Endometrium (tissue), 2 donors: ENCODE measurements around the gene XXYLT1.
"Not testable (repeated sequence)": the region's sequence is repeated elsewhere in the genome, so short reads cannot be mapped to it uniquely, and the experiment has no call there.

ENCODE experiments used
- FAIRE-seq: peaks from 2 replicates; lab custom pipeline; 2012; peaks lifted over from hg19 to GRCh38; lab: Jason Lieb, UNC
- donor health status: control.
- donor health status: control.

Gene XXYLT1

GRCh38 chr3:195226900-195227447 lies 44.0 kb downstream of the XXYLT1 start:
- FAIRE-seq: no peak

- FAIRE-seq: no peak
Observed at GRCh38 chr3:195226445-195226844, 44.5 kb downstream of the XXYLT1 start.

DNA sequence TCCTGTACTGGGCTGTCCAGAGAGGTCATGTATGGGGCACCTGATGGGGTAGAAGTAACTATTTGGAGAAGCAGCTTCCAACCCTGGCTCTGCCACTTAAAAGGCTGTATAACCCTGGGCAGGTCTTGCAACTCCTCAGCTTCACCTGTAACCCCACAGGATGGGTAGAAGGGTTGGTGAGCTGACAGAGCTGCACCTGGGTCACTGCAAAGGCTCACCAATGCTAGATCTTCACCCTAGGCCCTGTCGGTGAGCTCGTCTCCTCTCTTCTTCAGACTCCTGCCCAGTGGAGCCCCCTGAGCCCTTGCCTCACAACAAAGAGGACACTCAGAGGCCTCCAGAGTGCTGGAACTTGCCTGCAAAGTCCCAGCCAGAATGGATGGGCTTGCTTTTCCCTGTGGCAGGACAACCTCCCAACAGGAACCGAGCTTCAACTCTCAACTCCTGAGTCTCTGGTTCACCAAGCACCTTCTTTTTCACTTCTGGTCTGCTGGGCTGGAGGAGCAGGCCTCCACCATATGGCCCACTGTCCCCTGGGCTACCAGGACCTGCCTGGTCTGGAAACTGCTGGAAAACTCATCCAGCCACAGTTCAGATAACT lies 45.9 kb downstream of the XXYLT1 start:
- FAIRE-seq: no peak

DNA sequence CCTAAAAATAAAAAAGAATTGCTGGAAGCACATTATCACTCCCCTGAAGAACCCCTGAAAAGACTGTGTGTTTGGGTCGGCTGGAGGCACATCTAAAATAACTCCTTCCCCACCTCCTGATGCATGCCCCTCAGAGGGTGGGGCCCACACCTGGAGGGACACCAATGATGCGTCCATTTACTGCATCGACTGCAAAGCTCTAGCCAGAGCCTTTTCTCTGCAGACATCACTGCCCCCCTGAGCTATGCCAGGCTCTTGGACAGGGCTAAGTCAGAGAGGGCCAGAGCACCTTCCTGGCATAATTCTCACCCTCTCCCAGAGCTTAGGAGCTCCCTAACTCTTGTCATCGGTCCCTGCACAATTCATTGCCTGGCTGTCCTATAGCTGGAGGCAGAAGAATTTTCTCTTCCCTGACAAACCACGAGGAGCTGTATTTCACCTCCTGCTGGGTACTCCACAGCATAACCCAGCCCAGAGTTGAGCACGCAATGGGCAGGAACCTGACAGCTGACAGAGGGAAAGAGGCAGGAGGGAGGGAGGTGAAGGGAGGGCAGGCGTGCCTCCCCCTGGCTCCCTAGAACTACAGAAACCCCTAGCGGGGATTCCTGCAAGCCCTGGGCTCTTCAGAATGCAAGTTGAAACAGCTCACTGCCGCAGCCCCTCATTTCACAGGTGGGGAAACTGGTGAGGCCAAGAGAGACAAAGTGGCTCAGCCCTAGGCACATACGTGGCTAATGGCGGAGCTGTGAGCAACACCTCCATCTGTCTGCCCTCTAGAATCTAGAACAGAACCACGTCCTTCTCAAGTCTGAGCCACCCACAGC lies 46.6 kb downstream of the XXYLT1 start:
- FAIRE-seq: no peak

DNA sequence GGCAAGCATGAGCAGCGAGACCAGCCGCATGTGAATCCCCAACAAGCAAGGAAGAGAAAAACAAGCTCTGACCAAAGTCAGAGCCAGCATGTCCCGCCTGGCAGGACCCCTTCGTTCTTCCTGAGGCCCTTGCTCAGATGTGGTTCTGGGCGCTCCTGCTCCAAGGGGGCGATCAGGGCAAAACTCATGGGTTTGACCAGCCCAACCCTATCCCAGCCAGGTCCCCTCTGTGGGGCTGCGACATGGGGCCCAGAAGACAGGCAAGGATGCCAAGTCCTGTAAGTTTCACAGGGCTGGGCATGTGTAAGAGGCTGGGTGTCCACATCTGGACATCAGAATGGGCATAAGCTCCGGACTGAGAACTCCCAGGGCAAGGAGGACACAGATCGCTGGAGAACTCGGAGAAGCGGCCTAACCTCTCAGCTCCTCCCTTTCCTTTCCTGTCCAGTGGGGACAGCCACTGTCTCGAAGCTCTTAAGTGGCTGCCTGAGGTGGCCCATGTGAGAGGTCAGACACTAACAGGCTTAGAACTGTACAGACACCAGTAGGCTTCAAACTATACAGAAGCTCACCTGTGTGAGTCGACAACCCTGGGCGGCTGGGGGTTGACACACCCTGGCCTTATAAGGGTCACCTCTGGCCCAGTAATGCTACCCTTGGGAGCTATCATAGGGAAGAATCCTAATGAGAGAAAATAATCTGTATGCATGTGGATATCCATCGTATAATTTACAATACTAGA lies 48.9 kb downstream of the XXYLT1 start:
- FAIRE-seq: no peak

DNA sequence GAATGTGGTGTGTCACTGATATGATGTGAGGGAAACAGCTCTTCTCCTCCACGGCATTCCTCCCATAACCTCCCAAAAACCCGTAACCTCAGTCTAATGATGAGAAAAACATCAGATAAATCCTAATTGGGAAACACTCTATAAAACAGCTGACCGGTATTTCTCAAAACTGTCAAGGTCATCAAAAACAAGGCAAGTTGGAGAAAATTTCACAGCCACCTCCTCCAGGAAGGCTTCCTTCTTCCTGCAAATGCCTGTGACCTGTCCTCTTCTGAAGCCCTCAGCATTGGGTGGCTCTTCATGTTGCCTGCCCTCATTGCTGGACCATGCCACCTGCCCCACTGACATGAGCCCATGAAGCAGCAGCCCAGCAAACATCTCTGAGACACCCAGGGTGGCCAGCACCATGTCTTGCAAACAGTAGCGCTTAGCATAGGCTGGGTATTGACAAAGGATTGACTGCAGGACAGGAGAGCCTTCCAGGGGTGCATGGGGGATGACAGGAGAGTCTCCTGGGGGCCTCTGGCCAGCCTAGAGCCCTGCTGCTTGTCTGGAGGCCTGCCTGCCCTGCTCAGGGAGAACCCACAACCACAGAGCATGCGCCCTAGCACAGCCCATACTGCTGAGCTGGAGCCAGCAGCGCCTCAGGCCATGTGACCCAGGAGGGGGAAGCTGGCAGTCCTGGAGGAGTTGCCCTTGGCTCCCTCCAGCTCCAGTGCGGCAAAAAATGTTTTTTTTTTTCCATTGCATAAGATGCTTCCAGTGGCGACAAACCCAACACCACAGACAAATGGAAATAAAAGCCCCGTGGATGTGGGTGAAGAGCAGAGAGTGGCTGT lies 49.7 kb downstream of the XXYLT1 start:
- no peak for FAIRE-seq

DNA sequence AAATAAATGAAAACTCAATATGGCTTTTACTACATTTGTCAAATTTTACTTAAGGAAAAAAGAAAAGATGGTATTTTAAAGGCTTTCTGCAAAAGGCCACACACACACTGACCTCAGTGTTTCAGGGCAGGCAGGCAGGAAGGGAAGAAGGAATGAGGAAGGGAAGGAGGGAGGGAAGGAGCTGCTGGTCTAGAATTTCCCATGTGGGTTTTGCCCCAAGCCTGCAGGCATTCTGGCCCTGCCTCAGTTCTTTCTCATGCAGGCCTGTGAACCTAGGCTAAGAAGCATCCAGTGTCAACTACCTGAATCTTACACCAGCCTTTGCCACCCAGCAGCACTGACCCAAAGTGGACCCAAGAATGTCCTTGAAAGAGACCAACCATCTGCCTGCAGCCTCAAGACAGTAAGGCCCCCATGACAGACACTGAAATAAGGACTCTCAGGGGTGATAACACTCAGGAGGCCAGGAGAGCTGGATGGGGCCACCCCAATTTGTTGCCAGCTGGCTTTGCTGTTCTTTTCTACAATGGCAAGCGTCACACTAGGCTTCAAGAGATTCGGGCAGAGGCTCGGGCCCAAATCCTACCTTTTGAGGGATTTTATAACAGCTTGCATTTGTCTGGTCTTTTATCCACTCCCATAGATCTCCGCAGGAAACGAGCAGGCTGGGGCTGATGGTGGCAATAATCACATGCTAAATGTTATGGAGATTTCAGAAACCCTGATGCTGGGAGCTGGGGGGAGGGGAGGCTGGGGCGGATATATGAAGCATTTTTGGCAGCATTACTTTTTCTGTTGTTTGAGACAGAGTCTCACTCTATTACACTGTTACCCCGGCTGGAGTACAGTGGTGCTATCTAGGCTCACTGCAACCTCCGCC lies 51.4 kb downstream of the XXYLT1 start:
- FAIRE-seq: no peak

DNA sequence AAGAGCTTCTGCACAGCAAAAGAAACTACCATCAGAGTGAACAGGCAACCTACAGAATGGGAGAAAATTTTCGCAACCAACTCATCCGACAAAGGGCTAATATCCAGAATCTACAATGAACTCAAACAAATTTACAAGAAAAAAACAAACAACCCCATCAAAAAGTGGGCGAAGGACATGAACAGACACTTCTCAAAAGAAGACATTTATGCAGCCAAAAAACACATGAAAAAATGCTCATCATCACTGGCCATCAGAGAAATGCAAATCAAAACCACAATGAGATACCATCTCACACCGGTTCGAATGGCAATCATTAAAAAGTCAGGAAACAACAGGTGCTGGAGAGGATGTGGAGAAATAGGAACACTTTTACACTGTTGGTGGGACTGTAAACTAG lies 52.6 kb downstream of the XXYLT1 start:
- FAIRE-seq: not testable (repeated sequence)

DNA sequence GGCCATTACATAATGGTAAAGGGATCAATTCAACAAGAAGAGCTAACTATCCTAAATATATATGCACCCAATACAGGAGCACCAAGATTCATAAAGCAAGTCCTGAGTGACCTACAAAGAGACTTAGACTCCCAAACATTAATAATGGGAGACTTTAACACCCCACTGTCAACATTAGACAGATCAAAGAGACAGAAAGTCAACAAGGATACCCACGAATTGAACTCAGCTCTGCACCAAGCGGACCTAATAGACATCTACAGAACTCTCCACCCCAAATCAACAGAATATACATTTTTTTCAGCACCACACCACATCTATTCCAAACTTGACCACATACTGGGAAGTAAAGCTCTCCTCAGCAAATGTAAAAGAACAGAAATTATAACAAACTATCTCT lies 55.4 kb downstream of the XXYLT1 start:
- FAIRE-seq: not testable (repeated sequence)

GRCh38 chr3:195214381-195214780 lies 56.6 kb downstream of the XXYLT1 start:
- FAIRE-seq: no peak

GRCh38 chr3:195213639-195214315 lies 57.2 kb downstream of the XXYLT1 start:
- FAIRE-seq: no peak

DNA sequence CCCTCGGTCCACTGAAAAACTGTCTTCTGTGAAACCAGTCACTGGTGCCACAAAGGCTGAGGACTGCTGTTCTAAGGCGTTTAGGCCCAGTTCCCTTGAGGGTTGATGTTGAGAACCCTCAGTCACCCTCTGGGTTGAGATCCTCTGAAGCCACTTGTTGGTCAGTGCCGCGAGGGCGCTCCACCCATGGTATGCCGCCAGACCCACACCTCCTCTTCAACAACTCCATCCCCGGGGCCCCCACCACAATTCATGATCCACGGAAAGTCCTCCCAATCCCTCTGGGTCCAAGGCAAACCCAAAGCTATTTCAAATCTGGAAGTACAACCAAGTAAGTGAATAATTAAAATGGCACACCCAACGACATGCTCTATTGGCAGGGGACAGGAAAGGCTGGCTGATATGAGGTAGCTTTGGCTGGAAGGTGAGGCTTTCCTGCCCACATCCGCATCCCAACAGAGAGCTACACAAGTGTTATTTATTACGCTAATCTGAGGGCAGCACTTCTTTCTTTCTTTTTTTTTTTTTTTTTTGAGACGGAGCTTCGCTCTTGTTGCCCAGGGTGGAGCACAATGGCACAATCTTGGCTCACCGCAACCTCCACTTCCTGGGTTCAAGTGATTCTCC lies 58.1 kb downstream of the XXYLT1 start:
- no peak for FAIRE-seq

- FAIRE-seq: no peak
Observed at GRCh38 chr3:195212033-195212748, 58.8 kb downstream of the XXYLT1 start.

DNA sequence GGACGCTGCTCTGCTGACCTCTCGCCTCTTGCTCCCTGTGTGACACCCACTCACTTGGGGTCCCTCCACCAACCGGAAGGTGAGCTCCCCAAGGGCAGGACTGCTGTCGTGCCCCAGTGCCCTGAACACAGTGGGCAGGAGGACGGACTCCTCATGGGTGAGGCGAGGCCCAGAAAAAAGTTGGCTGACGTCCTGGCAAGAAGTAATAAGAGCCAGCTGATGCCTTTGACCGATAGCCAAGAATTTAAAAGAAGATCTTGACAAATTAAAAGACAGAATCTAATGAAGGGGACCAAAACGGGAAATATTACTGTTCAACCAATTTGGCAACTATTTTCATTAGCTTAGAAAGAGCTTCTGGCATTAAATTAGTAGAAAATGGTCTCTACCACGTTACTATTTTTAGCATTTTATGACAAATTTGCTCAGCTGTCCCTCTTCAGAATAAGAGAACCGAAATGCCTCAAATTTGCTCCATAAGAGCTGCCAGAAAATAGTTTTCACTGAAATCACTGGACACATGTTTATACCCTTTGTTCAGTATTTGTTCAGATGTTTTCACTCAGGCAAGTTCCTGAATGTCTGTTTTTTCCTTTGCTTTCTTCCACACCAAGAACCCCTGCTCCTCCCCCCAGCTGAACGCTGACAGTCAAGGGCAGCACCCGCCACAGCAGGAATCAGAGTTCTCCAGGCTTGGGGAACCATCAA lies 60.5 kb downstream of the XXYLT1 start:
- peak; percentile 80 for FAIRE-seq

DNA sequence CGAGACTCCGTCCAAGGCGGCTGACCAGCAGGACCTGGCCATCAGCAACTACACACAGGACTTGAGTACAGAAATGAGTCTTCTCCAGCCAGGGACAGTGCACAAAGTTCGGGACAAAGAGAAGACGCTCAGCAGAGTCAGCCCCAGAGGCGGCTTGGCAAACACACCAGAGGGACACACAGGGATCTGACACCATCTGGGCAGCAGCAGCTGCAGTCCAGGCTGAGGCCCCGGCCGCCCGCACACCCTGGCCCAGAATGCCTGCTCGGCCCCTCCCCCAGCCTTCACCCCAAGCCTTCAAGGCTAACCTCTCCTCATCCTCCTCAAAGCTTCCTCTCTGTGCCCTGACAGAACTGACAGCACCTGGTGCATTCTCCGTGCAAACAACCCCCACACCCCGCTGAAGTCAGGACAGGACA lies 61.1 kb downstream of the XXYLT1 start:
- no peak for FAIRE-seq

DNA sequence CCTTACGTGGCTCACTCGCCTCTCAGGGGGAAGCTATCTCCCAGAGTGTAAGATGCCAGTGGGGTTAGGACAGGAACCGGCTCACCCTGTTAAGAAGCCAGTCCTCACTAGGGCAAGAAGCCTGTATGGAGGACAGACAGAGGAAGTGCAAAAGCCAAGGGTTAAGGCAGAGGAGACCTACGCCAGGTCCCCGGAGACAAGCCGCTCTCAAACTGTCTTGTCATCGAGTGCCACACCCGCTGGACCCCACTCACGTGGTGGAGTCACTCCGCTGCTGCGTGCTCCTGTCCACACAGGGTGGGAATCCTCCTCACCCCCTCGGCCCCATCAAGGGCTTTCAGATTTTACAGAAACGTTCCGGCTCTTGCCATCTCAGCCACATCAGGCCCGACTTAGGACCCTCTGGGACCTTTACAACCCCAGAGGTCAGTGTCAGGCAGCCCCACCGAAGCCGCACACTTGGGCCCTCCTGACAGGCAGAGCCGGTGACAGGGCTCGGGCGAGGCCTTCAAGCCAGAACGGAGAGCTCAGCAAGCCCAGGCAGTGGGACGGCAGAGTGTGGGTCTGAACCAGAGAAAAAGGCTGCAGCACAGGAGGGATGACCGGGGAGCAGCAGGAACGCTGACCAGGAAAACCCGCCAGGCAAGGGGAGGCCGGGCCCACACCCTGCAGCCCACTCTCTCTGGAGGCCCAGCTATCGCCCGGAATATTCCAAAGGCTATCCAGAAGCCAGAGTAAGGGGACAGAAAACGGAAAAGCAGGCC lies 61.7 kb downstream of the XXYLT1 start:
- FAIRE-seq: no peak

DNA sequence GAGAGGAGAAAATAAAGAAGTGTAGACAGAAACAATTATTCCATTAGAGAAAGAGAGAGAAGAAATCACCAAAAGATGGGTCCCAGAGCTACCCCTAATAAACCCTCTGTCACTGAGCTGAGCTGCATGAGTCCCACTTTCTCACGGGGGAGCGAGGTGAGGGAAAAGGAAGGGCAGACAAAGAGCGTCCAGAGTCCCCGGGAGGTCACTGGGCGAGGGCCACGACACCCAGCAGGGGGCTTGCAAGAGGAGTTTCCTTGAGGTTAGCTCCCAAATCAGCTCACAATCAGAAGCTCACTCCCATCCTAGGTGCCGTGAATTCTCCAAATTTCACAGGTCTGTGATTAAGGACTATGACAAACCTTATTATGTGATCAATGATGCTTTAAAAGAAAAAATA lies 62.3 kb downstream of the XXYLT1 start:
- no peak for FAIRE-seq

DNA sequence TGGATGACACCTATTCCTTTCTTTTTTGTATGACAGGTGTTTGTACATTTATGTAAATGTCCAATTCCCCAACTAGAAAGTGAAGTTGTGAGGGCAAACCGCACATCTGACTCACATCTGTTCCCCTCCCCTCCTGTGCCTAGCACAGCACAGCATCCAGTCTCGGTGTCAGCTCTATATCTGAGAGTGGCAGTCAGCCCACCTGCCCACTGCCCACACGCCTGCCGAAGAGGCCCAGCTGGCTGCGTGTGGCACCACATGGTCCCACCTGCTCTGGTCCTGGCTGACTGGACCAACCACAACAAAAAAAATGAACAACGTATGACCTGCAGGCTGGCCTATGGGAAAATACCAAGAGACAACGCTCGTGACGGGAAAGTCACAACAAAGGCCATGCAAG lies 62.8 kb downstream of the XXYLT1 start:
- FAIRE-seq: no peak
